Smooth muscle cell (in vitro differentiated cells): ENCODE measurements around the gene TEX29. TPM values are rescaled to one million over a fixed set of nuclear protein-coding genes. Genes with fewer than 3 reads are reported as not detected.

ENCODE experiments used
- DNase-seq: peaks from one replicate; lab custom pipeline; 2025; ENCODE audit not compliant: unreplicated experiment; lab: John Stamatoyannopoulos, UW
- H2AFZ ChIP-seq: fragments of 200-600 bp; sonication (generic); 2 replicates; pipeline ENCODE4 v1.6.0; 2016; ENCODE audit warnings: antibody characterized with exemption, low read depth, mild to moderate bottlenecking
- H3F3A ChIP-seq: fragments of 200-600 bp; sonication (generic); 2 replicates; pipeline ENCODE4 v1.6.0; 2017; ENCODE audit warnings: antibody characterized with exemption, low read depth
- H3K27ac ChIP-seq: fragments of 200-600 bp; sonication (generic); 2 replicates; pipeline ENCODE4 v1.5.1; 2016; ENCODE audit warnings: low read depth, mild to moderate bottlenecking
- H3K27me3 ChIP-seq: fragments of 200-600 bp; sonication (generic); 2 replicates; pipeline ENCODE4 v1.6.1; 2016; ENCODE audit warnings: low read depth, mild to moderate bottlenecking
- H3K36me3 ChIP-seq: fragments of 200-600 bp; sonication (generic); 2 replicates; pipeline ENCODE4 v1.5.1; 2016; ENCODE audit warnings: low read depth
- H3K4me1 ChIP-seq: fragments of 200-600 bp; sonication (generic); 2 replicates; pipeline ENCODE4 v1.5.1; 2016; ENCODE audit warnings: low read depth
- H3K4me2 ChIP-seq: fragments of 200-600 bp; sonication (generic); 2 replicates; pipeline ENCODE4 v1.6.0; 2016; ENCODE audit warnings: mild to moderate bottlenecking
- H3K4me3 ChIP-seq: fragments of 200-600 bp; sonication (generic); 2 replicates; pipeline ENCODE4 v1.5.1; 2016; ENCODE audit warnings: mild to moderate bottlenecking
- H3K79me2 ChIP-seq: fragments of 200-600 bp; sonication (generic); 2 replicates; pipeline ENCODE4 v1.6.0; 2016; ENCODE audit warnings: low read depth, mild to moderate bottlenecking
- H3K9ac ChIP-seq: fragments of 200-600 bp; sonication (generic); 2 replicates; pipeline ENCODE4 v1.6.0; 2016; ENCODE audit warnings: low read depth
- H3K9me3 ChIP-seq: fragments of 200-600 bp; sonication (generic); replicated peaks from 2 replicates; pipeline ENCODE4 v1.5.1; 2016; ENCODE audit warnings: low read depth
- H4K20me1 ChIP-seq: fragments of 200-600 bp; sonication (generic); 2 replicates; pipeline ENCODE4 v1.6.0; 2016; ENCODE audit warnings: low read depth
- CTCF ChIP-seq: fragments of 200-600 bp; sonication (generic); IDR thresholded peaks from 2 replicates; pipeline ENCODE4 v1.5.1; 2017; ENCODE audit warnings: borderline replicate concordance, mild to moderate bottlenecking, antibody characterized with exemption; ENCODE audit not compliant: insufficient read depth, poor library complexity, severe bottlenecking
- WGBS: methylation state at CpG from one replicate; pipeline ENCODE4 v1.1.7; 2016; ENCODE audit warnings: low lambda C conversion rate; 5-methylcytosine and 5-hydroxymethylcytosine counted together
- polyA plus RNA-seq: library from polyadenylated mRNA; unstranded; fragments of >200 nt; fragmentation: Nextera tagmentation; extraction: Ambion mirVana; gene quantifications from 2 replicates; pipeline ENCODE4 v1.2.1, GENCODE V29; 2016
- total RNA-seq: library from RNA; depleted of rRNA; stranded (reverse); fragments of >200 nt; gene quantifications from 2 replicates; pipeline ENCODE4 v1.2.3, GENCODE V29; 2014

The TEX29 gene
- total and polyA plus RNA-seq, 2 experiments from 2014 or later, result 1.0 to 4.4 TPM

GRCh38 chr13:111339366-111340143, 19.1 kb downstream of the TEX29 start:
- Histone ChIP-seq H3K4me1 (peaks cover 4% of the 10 kb centered on the region), H4K20me1 (no peaks in the 10 kb centered on the region), H3K27ac (no peak overlapping the region), H3K27me3 (no peaks in the 10 kb centered on the region), H3K9ac (no peak overlapping the region), H3K9me3 (no peaks in the 10 kb centered on the region), H3K36me3 (no peaks in the 10 kb centered on the region), H3K4me3 (no peak overlapping the region), H2AFZ (no peak overlapping the region), H3F3A (no peaks in the 10 kb centered on the region), H3K4me2 (no peak overlapping the region), H3K79me2 (no peaks in the 10 kb centered on the region)
- DNase-seq, result no peak
- WGBS, result 94% methylated on average over 29 of the region's 29 CpGs
- no peak for TF ChIP-seq CTCF

DNA sequence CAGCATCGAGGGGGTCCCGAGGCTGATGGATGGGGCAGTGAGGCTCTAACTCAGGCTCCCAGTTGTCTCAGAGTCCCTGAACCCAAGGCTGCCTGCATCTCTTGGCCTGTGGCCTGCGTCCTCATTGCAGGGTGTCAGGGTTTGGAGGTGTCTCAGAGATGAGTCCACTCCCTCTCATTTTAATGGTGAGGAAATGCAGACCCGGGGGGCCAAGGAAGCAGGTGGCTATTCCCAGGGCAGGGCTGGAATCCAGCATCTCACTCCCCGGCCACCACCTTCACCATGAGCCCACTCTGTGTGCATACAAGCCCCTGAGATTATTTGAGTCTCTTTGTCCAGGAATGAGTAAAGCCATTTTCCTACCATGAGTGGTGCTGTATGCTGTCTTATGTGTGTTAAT, 21.4 kb downstream of the TEX29 start:
- no peak overlapping the region for H3K9ac ChIP-seq
- WGBS, result 92% methylated on average over 5 of the region's 5 CpGs
- no peaks in the 10 kb centered on the region for H4K20me1 ChIP-seq
- peaks cover 2% of the 10 kb centered on the region for H3K4me1 ChIP-seq
- no peak overlapping the region for H3K27ac ChIP-seq
- H3K4me2 ChIP-seq, result no peak overlapping the region
- H3K4me3 ChIP-seq, result no peak overlapping the region
- no peak for TF ChIP-seq CTCF
- H3K36me3 ChIP-seq, result no peaks in the 10 kb centered on the region
- no peak overlapping the region for H2AFZ ChIP-seq
- no peaks in the 10 kb centered on the region for H3F3A ChIP-seq
- H3K79me2 ChIP-seq, result no peaks in the 10 kb centered on the region
- no peaks in the 10 kb centered on the region for H3K27me3 ChIP-seq
- no peaks in the 10 kb centered on the region for H3K9me3 ChIP-seq
- DNase-seq, result no peak

- Histone ChIP-seq H3K9me3 (no peaks in the 10 kb centered on the region), H3K27me3 (no peaks in the 10 kb centered on the region), H3K27ac (no peak overlapping the region), H3F3A (no peaks in the 10 kb centered on the region), H3K36me3 (no peaks in the 10 kb centered on the region), H3K4me2 (no peak overlapping the region), H3K79me2 (no peaks in the 10 kb centered on the region), H2AFZ (no peak overlapping the region), H3K4me3 (no peak overlapping the region), H3K4me1 (no peaks in the 10 kb centered on the region), H3K9ac (no peak overlapping the region), H4K20me1 (no peaks in the 10 kb centered on the region)
- no peak for TF ChIP-seq CTCF
- DNase-seq, result no peak
- 96% methylated on average over 9 of the region's 9 CpGs for WGBS
These were observed 22.3 kb downstream of the TEX29 start for GRCh38 chr13:111342721-111343120.
